NT2/D1 (cell line): ENCODE results near the gene CXCL14.

Source experiments
- DNase-seq: peaks from one replicate; pipeline ENCODE4 v3.0.0-alpha.2; 2011; ENCODE audit warnings: low read depth, low spot score
- H3K27me3 ChIP-seq: 2 replicates; pipeline ENCODE4 v1.6.0; 2011; ENCODE audit warnings: mild to moderate bottlenecking; ENCODE audit not compliant: insufficient read length, insufficient read depth
- H3K36me3 ChIP-seq: 2 replicates; pipeline ENCODE4 v1.6.1; 2011; ENCODE audit warnings: mild to moderate bottlenecking, low read length, mixed read lengths; ENCODE audit not compliant: insufficient read depth, insufficient read length
- H3K4me1 ChIP-seq: 2 replicates; pipeline ENCODE4 v1.5.1; 2011; ENCODE audit not compliant: insufficient read depth, insufficient read length
- H3K4me3 ChIP-seq: 2 replicates; pipeline ENCODE4 v1.5.1; 2011; ENCODE audit warnings: low read depth; ENCODE audit not compliant: insufficient read length
- H3K9ac ChIP-seq: 2 replicates; pipeline ENCODE4 v1.6.0; 2011; ENCODE audit warnings: low read depth; ENCODE audit not compliant: insufficient read length
- H3K9me3 ChIP-seq: 2 replicates; pipeline ENCODE4 v1.5.1; 2011; ENCODE audit warnings: mild to moderate bottlenecking, low read length; ENCODE audit not compliant: insufficient read depth
- SUZ12 ChIP-seq: IDR thresholded peaks from 2 replicates; pipeline ENCODE4 v1.6.1; 2011; ENCODE audit not compliant: insufficient read length, insufficient read depth; ENCODE audit errors: extremely low read depth
- YY1 ChIP-seq: IDR thresholded peaks from 2 replicates; pipeline ENCODE4 v1.6.1; 2011; ENCODE audit not compliant: insufficient read length, insufficient read depth
- ZNF274 ChIP-seq: IDR thresholded peaks from 2 replicates; pipeline ENCODE4 v1.6.1; 2011; ENCODE audit warnings: mild to moderate bottlenecking, low read depth, low read length

Gene CXCL14

GRCh38 chr5:135557076-135557838, 21.5 kb downstream of the CXCL14 start:
- Histone ChIP-seq H3K9ac (no peak overlapping the region), H3K27me3 (peaks cover 10% of the 10 kb centered on the region), H3K4me3 (no peak overlapping the region), H3K4me1 (no peaks in the 10 kb centered on the region), H3K9me3 (no peaks in the 10 kb centered on the region), H3K36me3 (no peaks in the 10 kb centered on the region)
- TF ChIP-seq YY1 (no peak), SUZ12 (no peak), ZNF274 (no peak)
- DNase-seq, result no peak

- H3K27me3 ChIP-seq, result peaks cover 16% of the 10 kb centered on the region
- no peak overlapping the region for H3K4me3 ChIP-seq
- no peaks in the 10 kb centered on the region for H3K4me1 ChIP-seq
- H3K9ac ChIP-seq, result no peak overlapping the region
- no peaks in the 10 kb centered on the region for H3K36me3 ChIP-seq
- TF ChIP-seq ZNF274 (no peak), SUZ12 (no peak), YY1 (no peak)
- H3K9me3 ChIP-seq, result no peaks in the 10 kb centered on the region
- no peak for DNase-seq
These were observed 22.2 kb downstream of the CXCL14 start for GRCh38 chr5:135556620-135557019.

GRCh38 chr5:135555530-135555929, 23.3 kb downstream of the CXCL14 start:
- TF ChIP-seq YY1, result no peak
- TF ChIP-seq SUZ12, result no peak
- TF ChIP-seq ZNF274, result no peak
- no peaks in the 10 kb centered on the region for H3K9me3 ChIP-seq
- DNase-seq, result no peak
- no peaks in the 10 kb centered on the region for H3K4me1 ChIP-seq
- no peaks in the 10 kb centered on the region for H3K36me3 ChIP-seq
- peaks cover 25% of the 10 kb centered on the region for H3K27me3 ChIP-seq
- H3K9ac ChIP-seq, result no peak overlapping the region
- no peak overlapping the region for H3K4me3 ChIP-seq

- TF ChIP-seq YY1 (no peak), ZNF274 (no peak), SUZ12 (no peak)
- Histone ChIP-seq H3K9ac (no peak overlapping the region), H3K4me3 (no peak overlapping the region), H3K36me3 (no peaks in the 10 kb centered on the region), H3K27me3 (peaks cover 42% of the 10 kb centered on the region), H3K4me1 (no peaks in the 10 kb centered on the region), H3K9me3 (no peaks in the 10 kb centered on the region)
- DNase-seq, result no peak
These were observed 24.9 kb downstream of the CXCL14 start for GRCh38 chr5:135553688-135554462.

GRCh38 chr5:135551593-135552447, 27.0 kb downstream of the CXCL14 start:
- Histone ChIP-seq H3K9ac (no peak overlapping the region), H3K4me1 (no peaks in the 10 kb centered on the region), H3K9me3 (no peaks in the 10 kb centered on the region), H3K4me3 (no peak overlapping the region), H3K36me3 (no peaks in the 10 kb centered on the region), H3K27me3 (peaks cover 59% of the 10 kb centered on the region)
- DNase-seq, result no peak
- TF ChIP-seq YY1, result no peak
- TF ChIP-seq ZNF274, result no peak
- no peak for TF ChIP-seq SUZ12

GRCh38 chr5:135549413-135549812, 29.4 kb downstream of the CXCL14 start:
- Histone ChIP-seq H3K4me3 (no peak overlapping the region), H3K27me3 (peaks cover 80% of the 10 kb centered on the region), H3K9ac (no peak overlapping the region), H3K9me3 (no peaks in the 10 kb centered on the region), H3K36me3 (no peaks in the 10 kb centered on the region), H3K4me1 (peaks cover 8% of the 10 kb centered on the region)
- no peak for DNase-seq
- TF ChIP-seq SUZ12 (no peak), YY1 (no peak), ZNF274 (no peak)
